Endothelial cell of umbilical vein (primary cell): ENCODE data around the gene UBE2S.

ENCODE experiments used
- JUN ChIP-seq: IDR thresholded peaks from 2 replicates; pipeline ENCODE4 v1.6.1; 2011; ENCODE audit warnings: borderline replicate concordance, low read depth; ENCODE audit not compliant: insufficient read length, insufficient read depth
- TF ChIP-seq, protein P1 (sequence below), 2 donors: IDR thresholded peaks; 1 replicate in 1 of 2; 2 replicates in 1 of 2; pipeline ENCODE4 v1.5.1; 2011; ENCODE audit warnings: low read length in 2 of 2, mild to moderate bottlenecking in 2 of 2, moderate library complexity in 2 of 2, control low read depth in 1 of 2, inconsistent platforms in 1 of 2, low read depth in 1 of 2; ENCODE audit not compliant: insufficient read depth in 1 of 2; ENCODE audit errors: extremely low read depth in 1 of 2

GRCh38 chr19:55452749-55453346 is 45.3 kb upstream of the UBE2S start:
- TF ChIP-seq, protein P1, sequence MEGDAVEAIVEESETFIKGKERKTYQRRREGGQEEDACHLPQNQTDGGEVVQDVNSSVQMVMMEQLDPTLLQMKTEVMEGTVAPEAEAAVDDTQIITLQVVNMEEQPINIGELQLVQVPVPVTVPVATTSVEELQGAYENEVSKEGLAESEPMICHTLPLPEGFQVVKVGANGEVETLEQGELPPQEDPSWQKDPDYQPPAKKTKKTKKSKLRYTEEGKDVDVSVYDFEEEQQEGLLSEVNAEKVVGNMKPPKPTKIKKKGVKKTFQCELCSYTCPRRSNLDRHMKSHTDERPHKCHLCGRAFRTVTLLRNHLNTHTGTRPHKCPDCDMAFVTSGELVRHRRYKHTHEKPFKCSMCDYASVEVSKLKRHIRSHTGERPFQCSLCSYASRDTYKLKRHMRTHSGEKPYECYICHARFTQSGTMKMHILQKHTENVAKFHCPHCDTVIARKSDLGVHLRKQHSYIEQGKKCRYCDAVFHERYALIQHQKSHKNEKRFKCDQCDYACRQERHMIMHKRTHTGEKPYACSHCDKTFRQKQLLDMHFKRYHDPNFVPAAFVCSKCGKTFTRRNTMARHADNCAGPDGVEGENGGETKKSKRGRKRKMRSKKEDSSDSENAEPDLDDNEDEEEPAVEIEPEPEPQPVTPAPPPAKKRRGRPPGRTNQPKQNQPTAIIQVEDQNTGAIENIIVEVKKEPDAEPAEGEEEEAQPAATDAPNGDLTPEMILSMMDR (IDR thresholded peaks at IDR 0.05; ENCODE audit: extremely low read depth in 1 of 2, insufficient read depth in 1 of 2, low read depth in 1 of 2, low read length in 2 of 2) = no peak
- no peak for TF ChIP-seq JUN
